Measurements from ENCODE around the gene CHURC1.
A peak's percentile ranks its signal among the peaks of the same experiment; 100 is the strongest.

The CHURC1 gene

DNA sequence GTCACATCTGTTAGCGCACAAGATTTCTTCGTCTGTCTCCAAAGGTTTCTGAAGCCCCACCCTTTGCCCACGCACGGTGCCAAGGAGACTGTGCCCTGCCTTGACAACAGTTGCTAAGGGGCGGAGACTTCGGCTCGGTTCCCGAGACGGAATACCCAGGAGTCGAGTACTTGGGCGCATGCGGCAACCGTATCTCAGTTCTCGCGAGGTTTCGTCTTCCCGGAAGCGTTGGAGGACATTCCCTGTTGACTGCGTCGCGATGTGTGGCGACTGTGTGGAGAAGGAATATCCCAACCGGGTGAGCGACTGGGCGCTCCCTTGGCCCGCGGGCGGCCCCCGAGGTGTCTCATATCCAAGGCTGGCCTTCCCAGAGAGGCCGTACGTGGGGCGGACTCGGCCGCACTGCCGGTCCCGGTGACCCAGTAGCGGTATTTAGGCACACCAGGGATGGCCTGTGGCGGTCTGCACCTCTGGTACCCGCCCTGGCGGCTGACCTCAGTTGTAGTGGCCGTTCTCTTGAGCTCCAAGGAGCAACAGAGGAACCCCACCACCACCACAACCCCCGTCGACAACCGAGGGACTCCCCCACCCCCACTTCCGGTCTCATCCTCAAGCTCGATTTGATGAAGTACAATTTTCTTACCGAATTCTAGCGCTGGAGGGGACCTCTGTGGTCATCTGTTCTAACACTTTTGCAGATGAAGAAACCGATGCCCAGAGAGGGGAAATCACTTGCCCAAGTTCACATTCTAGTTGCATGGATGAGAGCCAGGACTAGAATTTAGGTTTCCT is at the start of gene CHURC1:
CHURC1 (plus strand) TSS at position 219 of the 792 bp plus-strand sequence; CDS start at position 260, 41 bp downstream.
- peak; percentile 99 for DNase-seq

DNA sequence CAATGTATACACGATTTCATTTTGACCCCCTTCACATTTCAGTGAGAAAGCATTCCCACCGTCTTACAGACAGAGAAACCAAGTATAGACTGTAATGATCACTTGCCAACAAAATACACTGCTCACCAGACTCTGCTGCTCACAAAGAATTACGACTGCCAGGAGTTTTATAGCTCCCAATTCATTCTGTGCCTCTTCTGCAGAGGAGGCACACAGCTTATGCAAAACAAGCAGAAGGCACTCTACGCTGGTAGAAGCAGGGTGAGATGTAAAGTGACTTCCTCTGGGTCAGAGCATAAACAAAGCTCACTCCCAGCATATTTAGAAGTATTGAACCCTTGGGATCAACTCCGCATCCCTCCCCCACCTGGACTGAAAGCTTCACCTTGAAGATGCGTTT is 49.1 kb upstream of the CHURC1 start:
- no peak for DNase-seq

DNA sequence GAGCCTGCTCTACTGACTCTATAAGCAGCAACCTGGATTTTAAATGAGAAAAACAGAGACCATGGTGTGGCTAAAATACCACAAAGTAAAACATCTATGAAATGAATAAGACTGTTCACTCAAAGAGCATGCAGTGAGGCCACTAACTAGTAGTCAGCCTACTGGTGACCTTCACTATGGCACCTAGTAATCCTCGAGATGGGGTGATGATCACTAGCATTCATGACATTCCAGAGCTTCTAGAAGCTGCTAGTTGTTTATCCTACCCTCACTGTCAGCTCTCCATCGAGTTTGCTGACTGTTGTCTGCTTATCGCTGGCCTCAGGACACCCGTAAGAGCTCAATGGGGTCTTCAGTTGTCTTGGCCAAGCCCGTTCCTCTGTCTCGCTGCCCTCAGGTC is 48.3 kb upstream of the CHURC1 start:
- DNase-seq, result no peak

GRCh38 chr14:64867182-64867581 is 47.1 kb upstream of the CHURC1 start:
- DNase-seq, result no peak

DNA sequence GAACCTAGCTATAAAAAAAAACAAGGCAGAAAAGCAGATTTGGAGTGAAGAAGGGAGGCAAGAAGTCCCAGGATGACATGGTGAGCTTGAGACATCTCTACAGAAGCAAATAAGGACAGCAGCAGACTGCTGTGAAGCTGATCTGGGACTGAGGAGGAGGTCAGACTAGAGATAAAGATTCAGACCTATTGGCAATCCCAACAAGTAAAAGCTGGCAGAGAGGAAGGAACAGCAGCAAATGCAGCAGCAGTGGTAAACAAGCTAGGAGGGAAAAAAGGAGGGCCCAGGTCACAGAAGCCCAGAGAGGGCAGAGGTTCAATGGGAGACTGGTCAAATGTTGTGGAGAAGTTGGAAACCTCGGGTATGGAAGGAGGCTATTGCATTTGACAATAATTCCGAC is 45.9 kb upstream of the CHURC1 start:
- no peak for DNase-seq

GRCh38 chr14:64868841-64869240 is 45.4 kb upstream of the CHURC1 start:
- DNase-seq, result no peak

DNA sequence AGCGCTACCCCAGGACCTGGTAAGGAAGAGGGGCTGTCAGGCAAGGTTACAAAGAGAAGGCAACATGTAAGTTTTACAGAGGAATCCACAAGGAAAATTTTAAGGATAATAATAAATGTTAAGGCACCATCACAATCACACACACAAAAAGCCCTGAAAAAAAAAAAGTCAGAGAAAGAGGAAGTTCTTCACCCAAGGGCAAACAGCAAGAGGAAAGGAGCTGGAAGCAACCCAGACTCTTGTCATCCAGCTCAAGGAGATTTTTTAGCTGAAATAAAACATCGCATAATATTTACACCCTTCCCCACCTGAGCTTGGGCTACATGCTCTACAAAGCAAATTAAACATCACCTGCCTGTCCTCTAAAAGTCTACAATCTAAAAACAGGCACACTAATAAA is 44.1 kb upstream of the CHURC1 start:
- DNase-seq, result no peak

GRCh38 chr14:64871344-64871743 is 42.9 kb upstream of the CHURC1 start:
- no peak for DNase-seq

DNA sequence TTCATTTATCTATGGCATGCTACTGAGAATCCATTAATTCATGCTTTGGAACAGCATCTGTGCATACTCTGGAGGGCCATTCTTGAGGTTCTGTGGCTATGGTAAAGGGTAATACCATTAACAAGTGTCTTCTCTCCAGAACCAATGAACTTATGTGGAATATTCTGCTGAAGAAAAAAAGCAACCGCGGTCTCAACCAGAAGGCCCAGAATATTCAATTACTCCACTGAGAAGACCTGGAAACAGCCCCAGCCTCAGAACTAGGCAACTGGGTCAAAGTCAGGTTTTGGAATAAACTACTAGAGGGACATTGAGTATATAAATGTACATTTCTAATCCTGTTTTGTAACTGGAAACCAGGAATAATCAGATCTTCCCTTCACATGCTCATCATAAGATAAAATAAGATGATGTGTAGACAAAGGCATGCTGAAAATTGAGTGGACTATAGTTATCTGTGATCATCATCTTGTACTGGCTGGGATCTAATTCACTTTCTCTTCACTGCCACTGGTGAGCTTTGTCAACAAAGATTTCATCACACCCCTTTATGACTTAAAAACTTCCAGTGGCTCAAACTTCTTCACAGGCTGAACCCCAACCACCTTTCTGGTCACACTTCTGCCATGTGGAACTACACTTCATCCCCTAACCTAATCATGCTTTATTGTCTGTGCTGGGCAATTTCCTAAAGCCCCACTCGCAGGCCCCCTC is 40.6 kb upstream of the CHURC1 start:
- no peak for DNase-seq

DNA sequence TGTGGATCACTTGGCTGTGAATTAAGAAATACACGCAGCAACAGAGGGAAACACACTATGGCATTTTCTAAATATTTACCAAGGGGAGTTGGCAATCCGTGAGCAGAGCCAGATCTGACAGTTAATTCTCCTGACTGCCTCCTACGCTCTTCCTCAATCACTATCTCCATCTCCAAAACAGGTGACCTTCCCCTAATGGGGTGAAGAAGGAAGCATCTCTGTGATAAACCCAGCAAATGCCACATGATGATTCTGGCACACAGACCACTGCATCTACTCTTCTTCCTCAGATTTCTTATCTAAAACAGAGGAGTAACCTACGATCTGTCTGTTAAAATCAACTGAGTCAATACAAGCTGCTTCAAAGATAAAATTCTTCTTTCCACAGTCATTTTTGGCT is 38.9 kb upstream of the CHURC1 start:
- no peak for DNase-seq

DNA sequence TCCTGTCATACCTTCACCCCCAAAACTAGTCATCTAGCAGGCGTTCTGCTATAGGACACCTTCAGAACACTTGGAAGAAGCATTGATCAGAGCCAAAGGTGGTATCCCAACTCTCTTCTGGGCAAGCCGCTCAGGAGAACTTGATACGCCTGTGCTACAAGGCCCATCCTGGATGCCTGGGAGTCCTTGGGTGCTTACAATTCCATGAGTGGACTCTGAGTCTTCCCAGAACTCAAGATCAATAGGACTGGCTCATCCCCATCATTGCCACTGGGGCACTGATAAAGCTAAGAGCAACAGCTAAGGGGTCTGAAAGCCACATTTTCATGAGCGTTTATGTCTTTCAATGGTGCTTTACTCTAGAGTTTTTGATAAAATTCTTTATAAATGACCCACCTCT is 36.4 kb upstream of the CHURC1 start:
- DNase-seq, result no peak

DNA sequence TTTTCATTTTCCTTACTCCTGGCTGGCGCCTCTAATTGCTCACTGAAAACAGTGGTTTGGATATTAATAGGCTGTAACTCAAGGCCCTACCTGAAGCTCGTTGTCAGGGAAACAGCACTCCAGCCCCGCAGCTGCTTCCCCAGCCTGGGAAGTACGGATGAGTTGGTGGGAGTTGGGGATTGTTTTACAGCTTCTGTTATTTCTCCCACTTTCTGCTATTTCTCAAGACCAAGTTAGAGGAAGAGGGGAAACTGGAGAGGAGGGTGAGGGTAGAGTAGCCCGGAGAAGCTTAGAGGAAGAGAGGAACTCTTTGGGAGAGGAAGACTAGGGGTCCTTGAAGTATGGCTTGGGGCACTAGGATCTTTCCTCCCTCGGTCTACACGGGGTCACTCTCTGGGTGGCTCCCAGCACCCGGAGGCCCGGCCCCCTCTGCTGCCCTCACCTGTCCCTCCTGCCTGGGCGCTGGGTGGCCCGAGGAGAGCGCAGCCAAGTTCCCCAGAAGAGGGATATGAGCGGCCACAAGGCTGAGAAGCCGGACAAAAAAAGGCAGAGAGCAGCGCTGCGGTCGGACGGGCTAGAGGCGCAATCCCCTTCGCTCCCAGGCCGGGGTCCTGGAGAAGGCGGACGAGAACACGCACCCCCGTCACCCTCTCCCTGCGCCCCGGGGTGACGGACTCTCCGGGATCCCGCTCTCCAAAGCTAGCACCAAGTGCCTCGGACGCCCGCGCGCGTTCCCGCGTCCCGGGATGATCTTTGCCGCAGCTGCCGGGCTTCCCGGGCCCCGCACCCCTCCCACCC is 35.2 kb upstream of the CHURC1 start:
- DNase-seq, result no peak

- peak; percentile 77 for DNase-seq
Observed at GRCh38 chr14:64879635-64880220, 34.5 kb upstream of the CHURC1 start, which contains the start of gene SPTB. SPTB (minus strand) TSS chr14:64879907; CDS start chr14:64823094, 56,813 bp downstream.

DNA sequence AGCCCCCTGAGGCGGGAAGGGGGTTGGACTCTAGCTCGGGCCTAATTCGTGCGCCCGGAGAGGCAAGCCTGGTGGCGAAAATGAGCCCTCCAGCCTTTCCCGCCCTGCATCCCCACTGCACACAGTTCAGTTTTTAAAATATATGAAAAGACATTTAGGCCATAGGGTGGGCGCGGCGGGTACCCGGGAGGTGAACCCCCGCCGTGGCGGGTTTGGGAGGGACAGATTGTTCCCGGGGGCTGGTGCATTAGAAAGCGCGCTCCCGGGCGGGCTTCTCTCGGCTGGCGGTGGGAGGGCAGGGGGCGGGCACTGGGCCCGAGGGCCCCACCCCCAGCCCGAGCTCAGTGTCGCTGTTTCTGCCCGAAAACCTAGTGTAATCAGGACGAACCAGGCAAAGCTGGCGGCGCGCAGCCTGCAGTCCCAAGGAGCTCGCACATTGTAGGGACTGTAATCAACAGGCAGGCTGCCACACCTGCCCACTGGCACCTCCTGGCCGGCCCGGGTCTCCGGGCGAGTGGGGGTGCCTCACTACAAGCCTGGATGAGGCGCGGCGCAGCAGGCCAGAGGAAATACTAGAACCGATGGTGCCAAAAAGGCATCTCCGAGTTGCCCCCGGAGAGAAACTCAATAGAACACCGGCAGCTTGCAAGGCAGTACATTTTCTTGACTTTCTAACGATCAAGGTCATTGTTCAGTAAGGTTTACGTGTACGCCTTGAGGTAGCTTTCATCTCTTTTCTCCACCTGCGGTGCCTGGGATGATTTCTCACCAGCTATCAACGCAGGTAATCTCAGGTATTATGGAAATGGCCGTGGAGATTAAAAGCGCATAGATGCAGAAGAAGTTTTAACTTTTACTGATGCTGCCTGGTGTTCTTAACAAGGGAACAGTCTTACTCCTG is 33.8 kb upstream of the CHURC1 start:
- DNase-seq, result peak; percentile 74

DNA sequence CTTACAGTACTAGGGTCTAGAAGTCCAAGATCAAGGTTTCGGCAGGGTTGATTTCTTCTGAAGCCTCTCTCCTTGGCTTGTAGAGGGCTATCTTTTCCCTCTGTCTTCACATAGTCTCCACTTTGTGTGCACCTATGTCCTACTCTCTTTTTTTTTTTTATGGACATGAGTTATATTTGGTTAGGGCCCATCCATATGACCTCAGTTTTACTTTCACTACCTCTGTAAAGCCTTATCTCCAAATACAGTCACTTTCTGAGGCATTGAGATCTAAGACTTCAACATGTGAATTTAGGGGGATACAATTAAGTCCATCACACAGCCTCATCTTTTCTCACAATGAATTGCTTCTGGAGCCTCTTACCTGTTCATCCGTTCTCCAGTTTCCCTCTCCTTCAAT is 28.7 kb upstream of the CHURC1 start:
- no peak for DNase-seq

GRCh38 chr14:64889352-64889751 is 24.9 kb upstream of the CHURC1 start:
- DNase-seq, result no peak

- no peak for DNase-seq
Observed at GRCh38 chr14:64891173-64891838, 22.9 kb upstream of the CHURC1 start.

GRCh38 chr14:64891839-64892375 is 22.3 kb upstream of the CHURC1 start:
- peak; percentile 58 for DNase-seq

- no peak for DNase-seq
Observed at GRCh38 chr14:64899958-64900357, 14.3 kb upstream of the CHURC1 start.

DNA sequence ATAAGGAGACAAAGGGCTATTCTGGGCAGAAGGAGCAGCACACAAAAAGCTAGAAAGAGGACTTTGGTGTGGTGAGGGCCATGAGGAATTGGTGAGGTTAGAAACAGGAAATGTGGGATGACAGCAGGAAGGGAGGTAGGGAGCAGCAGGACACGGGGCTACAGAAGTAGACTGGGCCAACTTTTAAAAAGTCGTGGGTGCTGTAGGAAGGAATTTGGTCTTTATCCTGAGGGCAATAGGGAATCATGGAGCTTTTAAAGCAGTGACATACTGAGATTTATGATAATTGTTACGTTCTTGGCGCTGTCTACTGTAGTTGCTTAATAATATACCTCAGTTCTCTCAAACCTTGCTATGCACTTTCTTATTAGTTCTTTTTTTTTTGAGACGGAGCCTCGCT is 8.2 kb upstream of the CHURC1 start:
- DNase-seq, result no peak
